ENCODE results near the gene NRBF2. TPM values are rescaled to one million over a fixed set of nuclear protein-coding genes. Genes with fewer than 3 reads are reported as not detected.

Gene NRBF2
- total RNA-seq, 2 donors from 2014 or later: 13.1 to 15.6 TPM

DNA sequence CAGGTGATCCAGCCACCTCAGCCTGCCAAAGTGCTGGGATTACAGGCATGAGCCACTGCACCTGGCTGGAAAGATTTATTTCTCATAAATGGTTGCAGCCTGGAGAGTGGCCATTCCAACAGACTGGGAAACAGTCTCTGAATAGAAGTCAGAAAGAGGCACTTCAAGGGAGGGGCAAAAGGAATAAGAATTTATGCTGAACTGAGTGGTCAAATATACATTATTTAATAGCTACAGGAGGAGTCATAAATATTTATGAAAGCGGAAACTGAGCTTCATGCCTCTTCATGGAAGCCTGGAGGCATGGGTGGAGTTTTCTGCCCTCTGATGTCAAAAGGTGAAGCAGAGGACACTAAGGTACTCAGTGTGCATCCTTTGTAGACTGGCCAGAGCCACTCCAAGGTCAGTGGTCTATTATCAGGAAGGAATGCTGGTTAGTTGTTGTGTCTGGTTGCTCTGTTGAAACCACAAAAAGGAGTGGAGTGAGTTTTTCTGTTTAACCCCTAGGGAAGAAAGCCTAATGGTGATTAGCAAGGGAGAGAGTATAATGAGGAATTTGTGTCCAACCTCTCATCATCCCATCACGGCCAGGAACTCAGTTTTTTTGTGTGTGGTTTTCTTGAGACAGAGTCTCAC, 9.3 kb upstream of the NRBF2 start:
- ATAC-seq (ENCODE audit: insufficient number of reproducible peaks, low FRiP score, low read depth) (no peak), DNase-seq (ENCODE audit: low spot score) (no peak)
- Histone ChIP-seq H3K27me3 (replicated peaks; ENCODE audit: insufficient read depth) (no peaks in the 10 kb centered on the region), H3K9me3 (no peaks in the 10 kb centered on the region), H3K27ac (no peak overlapping the region), H3K36me3 (no peaks in the 10 kb centered on the region), H3K4me1 (ENCODE audit: control insufficient read depth in 1 of 2, low read depth in 2 of 2) (no peaks in the 10 kb centered on the region), H3K4me3 (no peak overlapping the region)
- TF ChIP-seq CTCF (IDR thresholded peaks at IDR 0.05): no peak

GRCh38 chr10:63125459-63125858, 7.7 kb upstream of the NRBF2 start:
- Histone ChIP-seq H3K36me3 (no peaks in the 10 kb centered on the region), H3K4me3 (no peak overlapping the region), H3K4me1 (ENCODE audit: control insufficient read depth in 1 of 2, low read depth in 2 of 2) (no peaks in the 10 kb centered on the region), H3K27ac (no peak overlapping the region), H3K9me3 (no peaks in the 10 kb centered on the region), H3K27me3 (replicated peaks; ENCODE audit: insufficient read depth) (no peaks in the 10 kb centered on the region)
- no peak for TF ChIP-seq CTCF (IDR thresholded peaks at IDR 0.05)
- no peak for DNase-seq (ENCODE audit: low spot score)
- no peak for ATAC-seq (ENCODE audit: insufficient number of reproducible peaks, low FRiP score, low read depth)

DNA sequence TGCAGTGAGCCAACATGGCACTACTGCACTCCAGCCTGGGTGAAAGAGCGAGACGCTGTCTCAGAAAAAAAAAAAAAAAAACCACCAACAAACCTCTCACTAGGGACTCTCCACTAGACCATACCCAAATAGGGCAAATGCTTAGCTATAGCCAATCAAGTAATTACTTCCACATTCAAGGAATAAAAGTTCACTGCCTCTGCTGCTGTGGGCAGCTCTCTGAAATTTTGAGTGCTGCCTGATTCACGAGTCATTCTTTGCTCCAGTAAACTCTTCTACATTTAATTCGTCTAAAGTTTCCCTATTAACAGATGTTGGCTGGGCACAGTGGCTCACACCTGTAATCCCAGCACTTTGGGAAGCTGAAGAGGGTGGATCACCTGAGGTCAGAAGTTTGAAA, 4.7 kb upstream of the NRBF2 start:
- no peaks in the 10 kb centered on the region for H3K9me3 ChIP-seq
- no peak for TF ChIP-seq CTCF (IDR thresholded peaks at IDR 0.05)
- no peaks in the 10 kb centered on the region for H3K36me3 ChIP-seq
- no peaks in the 10 kb centered on the region for H3K4me1 ChIP-seq (ENCODE audit: control insufficient read depth in 1 of 2, low read depth in 2 of 2)
- H3K4me3 ChIP-seq: no peak overlapping the region
- no peaks in the 10 kb centered on the region for H3K27me3 ChIP-seq (replicated peaks; ENCODE audit: insufficient read depth)
- DNase-seq (ENCODE audit: low spot score) (no peak), ATAC-seq (ENCODE audit: insufficient number of reproducible peaks, low FRiP score, low read depth) (no peak)
- no peak overlapping the region for H3K27ac ChIP-seq

DNA sequence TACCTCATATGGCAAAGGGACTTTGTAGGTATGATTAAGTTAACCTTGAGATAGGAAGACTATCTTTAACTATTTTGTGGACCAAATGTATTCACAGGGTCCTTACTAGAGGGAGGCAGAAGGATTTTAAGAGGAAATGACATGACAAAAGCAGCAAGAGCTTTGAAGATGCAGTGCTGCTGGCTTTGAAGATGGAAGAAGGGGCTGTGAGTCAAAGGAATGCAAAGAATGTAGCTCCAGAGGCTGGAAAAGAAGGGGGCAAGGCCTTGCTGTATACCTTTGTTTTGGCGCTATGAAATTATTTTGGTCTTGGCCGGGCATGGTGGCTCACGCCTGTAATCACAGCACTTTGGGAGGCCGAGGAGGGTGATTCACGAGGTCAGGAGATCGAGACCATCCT, 3.2 kb upstream of the NRBF2 start:
- no peak for TF ChIP-seq CTCF (IDR thresholded peaks at IDR 0.05)
- no peak for DNase-seq (ENCODE audit: low spot score)

DNA sequence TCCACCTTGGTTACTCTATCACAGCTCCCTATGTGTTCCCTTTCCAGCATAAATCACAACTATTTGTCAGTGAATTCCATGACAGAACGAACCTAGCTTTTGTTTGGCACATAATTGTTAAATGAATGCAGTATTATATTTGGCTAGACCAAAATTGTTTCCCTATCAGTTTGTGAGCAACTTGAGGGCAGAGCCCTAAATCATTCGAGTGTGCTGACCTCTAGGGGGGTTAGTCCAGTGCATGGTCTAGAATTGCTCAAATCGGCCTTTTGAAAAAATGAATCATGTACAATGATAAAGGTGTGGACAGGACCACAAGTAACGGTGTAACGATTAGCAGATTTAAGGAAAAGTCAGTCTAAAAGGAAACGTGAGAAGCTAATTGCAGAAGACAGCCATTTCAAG, 475 bp upstream of the NRBF2 start:
- H3K9me3 ChIP-seq: no peaks in the 10 kb centered on the region
- no peaks in the 10 kb centered on the region for H3K36me3 ChIP-seq
- ATAC-seq (ENCODE audit: insufficient number of reproducible peaks, low FRiP score, low read depth): peak; percentile 6
- H3K4me3 ChIP-seq: peak overlapping the region; percentile 86
- no peak for TF ChIP-seq CTCF (IDR thresholded peaks at IDR 0.05)
- H3K27ac ChIP-seq: peak overlapping the region; percentile 83 to 86
- peaks cover 14% of the 10 kb centered on the region in 2 donors for H3K4me1 ChIP-seq (ENCODE audit: control insufficient read depth in 1 of 2, low read depth in 2 of 2)
- no peaks in the 10 kb centered on the region for H3K27me3 ChIP-seq (replicated peaks; ENCODE audit: insufficient read depth)
- no peak for DNase-seq (ENCODE audit: low spot score)

More for the DNA sequence above, 3.2 kb upstream of the NRBF2 start:
- ATAC-seq (ENCODE audit: insufficient number of reproducible peaks, low FRiP score, low read depth): no peak
- Histone ChIP-seq H3K4me3 (no peak overlapping the region), H3K27ac (no peak overlapping the region), H3K27me3 (replicated peaks; ENCODE audit: insufficient read depth) (no peaks in the 10 kb centered on the region), H3K9me3 (no peaks in the 10 kb centered on the region), H3K36me3 (no peaks in the 10 kb centered on the region), H3K4me1 (ENCODE audit: control insufficient read depth in 1 of 2, low read depth in 2 of 2) (peaks cover 6 to 11% of the 10 kb centered on the region in 2 donors)
